H1 (cell line): ENCODE data around the gene GABRD. TPM values are rescaled to one million over a fixed set of nuclear protein-coding genes. Genes with fewer than 3 reads are reported as not detected.

Experiments
- CTCF ChIA-PET: fragments of 300-600 bp; sonication (Branson Sonifier 250); formaldehyde crosslinking; loops from one replicate; lab custom pipeline; 2021; ENCODE audit not compliant: partially characterized antibody; lab: Charles Lee
- POLR2A ChIA-PET: fragments of 300-600 bp; sonication (Branson Sonifier 250); formaldehyde crosslinking; loops from one replicate; lab custom pipeline; 2021; ENCODE audit warnings: inconsistent platforms; ENCODE audit not compliant: partially characterized antibody; lab: Charles Lee
- DNase-seq, 2 experiments: peaks; one replicate each; pipeline versions ENCODE4 v3.0.0 to v3.0.0-alpha.2; 2010 to 2022; ENCODE audit warnings: low spot score in 2 of 2, low read depth in 1 of 2, mixed read lengths in 1 of 2
- FAIRE-seq: peaks from 2 replicates; lab custom pipeline; 2011; peaks lifted over from hg19 to GRCh38; lab: Jason Lieb, UNC
- H2AFZ ChIP-seq: 2 replicates; pipeline ENCODE4 v1.8.1; 2012; ENCODE audit warnings: low read length, inconsistent platforms
- H2AK5ac ChIP-seq: 2 replicates; pipeline ENCODE4 v1.6.1; 2013; ENCODE audit warnings: low read depth, low read length
- H2BK120ac ChIP-seq: replicated peaks from 2 replicates; pipeline ENCODE3; 2013; ENCODE audit warnings: low read depth, low read length, inconsistent platforms
- H2BK12ac ChIP-seq: 2 replicates; pipeline ENCODE4 v1.6.1; 2013; ENCODE audit warnings: low read depth, low read length
- H2BK15ac ChIP-seq: 2 replicates; pipeline ENCODE4 v1.6.1; 2013; ENCODE audit warnings: low read length
- H2BK20ac ChIP-seq: 2 replicates; pipeline ENCODE4 v1.6.1; 2013; ENCODE audit warnings: low read length
- H2BK5ac ChIP-seq: 2 replicates; pipeline ENCODE4 v1.6.1; 2013; ENCODE audit warnings: low read depth, low read length
- H3K14ac ChIP-seq: 2 replicates; pipeline ENCODE4 v1.6.1; 2013; ENCODE audit warnings: inconsistent platforms; ENCODE audit not compliant: insufficient read length
- H3K18ac ChIP-seq: 2 replicates; pipeline ENCODE4 v1.6.1; 2013; ENCODE audit warnings: low read length; ENCODE audit errors: extremely low read depth
- H3K23ac ChIP-seq: 2 replicates; pipeline ENCODE4 v1.6.1; 2013; ENCODE audit warnings: inconsistent platforms; ENCODE audit not compliant: insufficient read length
- H3K23me2 ChIP-seq: 2 replicates; pipeline ENCODE4 v1.6.1; 2013; ENCODE audit warnings: low read depth, low read length
- H3K27ac ChIP-seq: 2 replicates; pipeline ENCODE4 v1.6.1; 2011; ENCODE audit warnings: low read depth, low read length, inconsistent platforms
- H3K27me3 ChIP-seq, 4 experiments: replicated peaks in 1 of 4; 1 replicate in 1 of 4; 2 replicates in 3 of 4; pipeline versions ENCODE4 v1.6.1 to v1.8.1; 2011 to 2013; ENCODE audit warnings: low read length in 3 of 4, mild to moderate bottlenecking in 3 of 4, inconsistent platforms in 2 of 4, mixed read lengths in 2 of 4, moderate library complexity in 1 of 4; ENCODE audit not compliant: control insufficient read depth in 3 of 4, insufficient read depth in 3 of 4; ENCODE audit errors: extremely low read depth in 1 of 4
- H3K36me3 ChIP-seq, 4 experiments: 2 replicates each; pipeline versions ENCODE4 v1.6.1 to v1.8.1; 2011 to 2013; ENCODE audit warnings: mild to moderate bottlenecking in 4 of 4, low read length in 3 of 4, moderate library complexity in 2 of 4, control low read depth in 1 of 4, inconsistent platforms in 1 of 4; ENCODE audit not compliant: insufficient read depth in 4 of 4, control insufficient read depth in 2 of 4
- H3K4ac ChIP-seq: replicated peaks from 2 replicates; pipeline ENCODE3; 2013; ENCODE audit warnings: low read length, low read depth, mixed read lengths, inconsistent platforms; ENCODE audit not compliant: insufficient read length
- H3K4me1 ChIP-seq, 4 experiments: replicated peaks in 1 of 4; 1 replicate in 1 of 4; 2 replicates in 3 of 4; pipeline versions ENCODE4 v1.6.1 to v1.8.1; 2011 to 2013; ENCODE audit warnings: low read length in 3 of 4, inconsistent platforms in 2 of 4, mixed read lengths in 1 of 4; ENCODE audit not compliant: insufficient read depth in 4 of 4, control insufficient read depth in 3 of 4
- H3K4me2 ChIP-seq, 2 experiments: 2 replicates each; pipeline versions ENCODE4 v1.6.1 to v1.8.1; 2011 to 2013; ENCODE audit warnings: low read depth in 2 of 2, low read length in 2 of 2, control low read depth in 1 of 2, inconsistent platforms in 1 of 2, mild to moderate bottlenecking in 1 of 2; ENCODE audit not compliant: insufficient read depth in 1 of 2
- H3K4me3 ChIP-seq, 4 experiments: fragments of 200-600, 300-600 bp in 1 of 4; sonication (generic), shearing (Covaris generic), sonication (Bioruptor Twin) in 1 of 4; 2 replicates each; pipeline versions ENCODE4 v1.5.1 to v1.8.1; 2011 to 2016; ENCODE audit warnings: low read length in 4 of 4, low read depth in 3 of 4, control low read depth in 2 of 4, inconsistent platforms in 2 of 4, mild to moderate bottlenecking in 2 of 4, mixed read lengths in 1 of 4, moderate library complexity in 1 of 4; ENCODE audit not compliant: insufficient read depth in 2 of 4; ENCODE audit errors: extremely low read depth in 1 of 4
- H3K56ac ChIP-seq: replicated peaks from 2 replicates; pipeline ENCODE3; 2013; ENCODE audit warnings: low read depth, mild to moderate bottlenecking, mixed read lengths, low read length, inconsistent platforms; ENCODE audit not compliant: insufficient read length
- H3K79me1 ChIP-seq: 2 replicates; pipeline ENCODE4 v1.6.1; 2013; ENCODE audit warnings: low read depth, low read length, control low read depth
- H3K79me2 ChIP-seq, 2 experiments: 2 replicates each; pipeline versions ENCODE4 v1.6.1 to v1.8.1; 2012 to 2013; ENCODE audit warnings: low read length in 2 of 2, mild to moderate bottlenecking in 2 of 2, inconsistent platforms in 1 of 2; ENCODE audit not compliant: insufficient read depth in 2 of 2, control insufficient read depth in 1 of 2
- H3K9ac ChIP-seq, 4 experiments: replicated peaks in 1 of 4; 1 replicate in 1 of 4; 2 replicates in 3 of 4; pipeline versions ENCODE4 v1.6.1 to v1.8.1; 2011 to 2013; ENCODE audit warnings: low read depth in 3 of 4, low read length in 3 of 4, control low read depth in 2 of 4, mild to moderate bottlenecking in 2 of 4, moderate library complexity in 2 of 4, inconsistent platforms in 1 of 4; ENCODE audit errors: extremely low read depth in 1 of 4
- H3K9me3 ChIP-seq, 2 experiments: 2 replicates each; pipeline versions ENCODE4 v1.6.1 to v1.8.1; 2012 to 2013; ENCODE audit warnings: mild to moderate bottlenecking in 2 of 2, moderate library complexity in 2 of 2, control low read depth in 1 of 2, inconsistent platforms in 1 of 2, low read depth in 1 of 2, low read length in 1 of 2, mixed read lengths in 1 of 2; ENCODE audit not compliant: insufficient read depth in 2 of 2
- H4K20me1 ChIP-seq, 2 experiments: replicated peaks in 1 of 2; 2 replicates each; pipeline versions ENCODE3 to v1.8.1; 2011 to 2013; ENCODE audit warnings: inconsistent platforms in 2 of 2, low read length in 2 of 2, mild to moderate bottlenecking in 1 of 2; ENCODE audit not compliant: insufficient read depth in 2 of 2, control insufficient read depth in 1 of 2
- H4K5ac ChIP-seq: 2 replicates; pipeline ENCODE4 v1.6.1; 2013; ENCODE audit warnings: low read length, low read depth, mixed read lengths, inconsistent platforms; ENCODE audit not compliant: insufficient read length
- H4K8ac ChIP-seq: 2 replicates; pipeline ENCODE4 v1.8.0; 2013; ENCODE audit warnings: mild to moderate bottlenecking, moderate library complexity, low read length, inconsistent platforms; ENCODE audit not compliant: insufficient read depth; ENCODE audit errors: extremely low read depth
- H4K91ac ChIP-seq: replicated peaks from 2 replicates; pipeline ENCODE3; 2013; ENCODE audit warnings: low read length, mixed read lengths, inconsistent platforms; ENCODE audit not compliant: insufficient read length
- CBX8 ChIP-seq: fragments of 300-800, 300-1000 bp; sonication (generic); IDR thresholded peaks from 2 replicates; pipeline ENCODE4 v1.7.1; 2016; ENCODE audit warnings: low read depth, low read length, borderline replicate concordance
- EGR1 ChIP-seq: IDR thresholded peaks from 2 replicates; pipeline ENCODE4 v1.6.1; 2011; ENCODE audit warnings: low read depth, low read length, borderline replicate concordance
- EP300 ChIP-seq, 2 experiments: IDR thresholded peaks; 1 replicate in 1 of 2; 2 replicates in 1 of 2; pipeline ENCODE4 v1.6.1; 2011 to 2012; ENCODE audit warnings: low read depth in 2 of 2, low read length in 2 of 2, mild to moderate bottlenecking in 2 of 2, borderline replicate concordance in 1 of 2, inconsistent platforms in 1 of 2, moderate library complexity in 1 of 2
- HDAC6 ChIP-seq: IDR thresholded peaks from one replicate; pipeline ENCODE4 v1.7.1; 2012; ENCODE audit warnings: low read depth, mild to moderate bottlenecking, inconsistent platforms, low read length, moderate library complexity
- KDM4A ChIP-seq: IDR thresholded peaks from one replicate; pipeline ENCODE4 v1.7.1; 2012; ENCODE audit warnings: low read depth, mild to moderate bottlenecking, moderate library complexity, low read length, inconsistent platforms; ENCODE audit not compliant: severe bottlenecking
- RXRA ChIP-seq: IDR thresholded peaks from 2 replicates; pipeline ENCODE4 v1.6.1; 2011; ENCODE audit warnings: low read depth, mild to moderate bottlenecking, low read length, moderate library complexity; ENCODE audit not compliant: insufficient read depth
- SIN3A ChIP-seq, 2 experiments: IDR thresholded peaks in 1 of 2; conservative IDR thresholded peaks in 1 of 2; 2 replicates each; pipeline ENCODE4 v1.6.1; 2011 to 2012; ENCODE audit warnings: low read length in 2 of 2, improper control_type of control experiment in 1 of 2, low read depth in 1 of 2, mild to moderate bottlenecking in 1 of 2
- TAF7 ChIP-seq: optimal IDR thresholded peaks from 2 replicates; pipeline ENCODE3; 2011; ENCODE audit warnings: low read depth, mild to moderate bottlenecking, inconsistent platforms, low read length, moderate library complexity, borderline replicate concordance
- USF2 ChIP-seq: IDR thresholded peaks from 2 replicates; pipeline ENCODE4 v1.6.1; 2011; ENCODE audit warnings: low read length, improper control_type of control experiment
- WGBS, 2 experiments: shearing (Covaris generic) in 1 of 2; methylation state at CpG; one replicate each; pipeline versions ENCODE4 v1.1.6 to v1.1.7; 2013 to 2015; ENCODE audit warnings: low lambda C conversion rate in 2 of 2, mixed read lengths in 2 of 2, inconsistent platforms in 1 of 2, low coverage in 1 of 2, missing lambda C conversion rate in 1 of 2; ENCODE audit not compliant: insufficient replicate concordance in 2 of 2, insufficient coverage in 1 of 2, insufficient read length in 1 of 2; ENCODE audit errors: extremely low coverage in 1 of 2, missing lambda C conversion rate in 1 of 2; 5-methylcytosine and 5-hydroxymethylcytosine counted together
- polyA plus RNA-seq, 7 experiments: library from polyadenylated mRNA; depleted of rRNA in 3 of 7; stranded (reverse) in 5 of 7; unstranded in 2 of 7; fragments of >200 nt in 5 of 7; fragments of 200-250 nt in 2 of 7; gene quantifications; 1 replicate in 5 of 7; 2 replicates in 1 of 7; 4 replicates in 1 of 7; pipeline versions ENCODE4 v1.2.1 to v1.2.3, GENCODE V29; 2011 to 2013; ENCODE audit warnings: missing spikeins in 2 of 7, mixed read lengths in 2 of 7
- total RNA-seq: library from RNA; stranded (reverse); fragmentation: NEBNext Ultra II Directional; extraction: Animal tissue kit (Norgen Biotek cat#: 25700); gene quantifications from 2 replicates; pipeline ENCODE4 v1.2.1, GENCODE V29; 2021

GABRD gene
- total and polyA plus RNA-seq, 2 of the 8 experiments (the other 6 are each of a cell fraction or from before 2014, with no cell fraction given), result 1.8 to 3.0 TPM

- WGBS, 2 experiments, result 90% methylated on average over 21 of the region's 25 CpGs; no CpG with 5 or more reads in 1 of the 2 experiments
- H2BK120ac ChIP-seq, result no peak overlapping the region
- peaks cover under 1 to 4% of the 10 kb centered on the region in 2 experiments; a peak in 2 of 4 replicates for H3K9me3 ChIP-seq
- H2BK15ac ChIP-seq, result no peak overlapping the region
- no peak overlapping the region for H2BK5ac ChIP-seq
- no peak overlapping the region for H3K4ac ChIP-seq
- H3K36me3 ChIP-seq, result no peaks in the 10 kb centered on the region; a peak in 3 of 8 replicates
- H4K8ac ChIP-seq, result no peak overlapping the region
- H3K27me3 ChIP-seq, result no peaks in the 10 kb centered on the region
- no peak overlapping the region; the same call in 1 of the 2 replicates for H3K18ac ChIP-seq
- no peak overlapping the region for H2BK20ac ChIP-seq
- ChIA-PET POLR2A (interaction anchor here (0.6 kb wide), 1 partner anchor 180 kb away, joined by 3 read pairs; no protein-coding TSS in a partner anchor), CTCF (interaction anchor here (0.7 to 1.4 kb wide), 4 partner anchors 13 to 32 kb away, joined by 3 to 5 read pairs (median 4); no protein-coding TSS in a partner anchor)
- H3K4me1 ChIP-seq, result peaks cover 0 to 4% (median 0%) of the 10 kb centered on the region in 4 experiments; a peak in 2 of 7 replicates
- no peak overlapping the region for H3K14ac ChIP-seq
- H4K5ac ChIP-seq, result no peak overlapping the region
- H2BK12ac ChIP-seq, result no peak overlapping the region
- H3K56ac ChIP-seq, result no peak overlapping the region
- peaks cover 0 to 2% of the 10 kb centered on the region in 2 experiments; a peak in 2 of 4 replicates for H3K79me2 ChIP-seq
- no peak overlapping the region for H3K23ac ChIP-seq
- no peak overlapping the region for H3K4me2 ChIP-seq
- H4K91ac ChIP-seq, result no peak overlapping the region
- no peak overlapping the region for H2AK5ac ChIP-seq
- peaks cover 6 to 17% of the 10 kb centered on the region in 2 experiments for H4K20me1 ChIP-seq
- FAIRE-seq (no peak), DNase-seq (no peak)
- H2AFZ ChIP-seq, result no peak overlapping the region
- H3K4me3 ChIP-seq, result no peak overlapping the region
- no peak overlapping the region for H3K9ac ChIP-seq
- no peak overlapping the region for H3K27ac ChIP-seq
- H3K23me2 ChIP-seq, result no peaks in the 10 kb centered on the region
- peaks cover 6% of the 10 kb centered on the region for H3K79me1 ChIP-seq
- no peak for TF ChIP-seq TAF7
- no peak for TF ChIP-seq EP300 (IDR thresholded peaks at IDR 0.05; ENCODE audit: borderline replicate concordance in 1 of 2, low read depth in 2 of 2, low read length in 2 of 2)
- no peak for TF ChIP-seq EGR1
- no peak for TF ChIP-seq RXRA
- TF ChIP-seq CBX8, result no peak
- no peak for TF ChIP-seq KDM4A
- no peak for TF ChIP-seq SIN3A (conservative IDR thresholded peaks at IDR 0.05 in 1 of 2, IDR thresholded peaks at IDR 0.05 in 1 of 2; ENCODE audit: low read depth in 1 of 2, low read length in 2 of 2)
- no peak for TF ChIP-seq HDAC6
- no peak for TF ChIP-seq USF2
Measured at GRCh38 chr1:2072109-2072806, 53.1 kb downstream of the GABRD start.
